Heart right ventricle (tissue), 16 donors: ENCODE data around the gene ZNF468. TPM values are rescaled to one million over a fixed set of nuclear protein-coding genes. Genes with fewer than 3 reads are reported as not detected.
"Not testable (repeated sequence)": the region's sequence is repeated elsewhere in the genome, so short reads cannot be mapped to it uniquely, and the experiment has no call there.

Experiments
- ATAC-seq, 8 donors: fragments of 200-7000 bp; cut with Tn5 transposase; one replicate each; pipeline ENCODE4 v1.9.1; 2020; ENCODE audit warnings: mild to moderate bottlenecking in 8 of 8, moderate library complexity in 8 of 8, moderate number of reproducible peaks in 1 of 8
- DNase-seq, 2 donors: peaks; one replicate each; pipeline ENCODE4 v3.0.0-alpha.2; 2020
- H3K27ac ChIP-seq, 10 donors: fragments of 200-600 bp; sonication (generic) in 2 of 10; one replicate each; pipeline versions ENCODE4 v1.5.0 to v1.8.0; 2020 to 2022; ENCODE audit warnings: mild to moderate bottlenecking in 3 of 10
- H3K27me3 ChIP-seq, 7 donors: fragments of 200-600 bp; one replicate each; pipeline ENCODE4 v1.8.0; 2021 to 2022; ENCODE audit warnings: mild to moderate bottlenecking in 2 of 7
- H3K36me3 ChIP-seq, 9 donors: fragments of 200-600 bp; sonication (generic) in 1 of 9; one replicate each; pipeline versions ENCODE4 v1.5.0 to v1.8.0; 2020 to 2022; ENCODE audit warnings: mild to moderate bottlenecking in 2 of 9
- H3K4me1 ChIP-seq, 9 donors: fragments of 200-600 bp; sonication (generic) in 1 of 9; one replicate each; pipeline versions ENCODE4 v1.5.0 to v1.8.0; 2020 to 2022; ENCODE audit warnings: mild to moderate bottlenecking in 4 of 9
- H3K4me3 ChIP-seq, 10 donors: fragments of 200-600 bp; sonication (generic) in 2 of 10; one replicate each; pipeline versions ENCODE4 v1.5.0 to v1.8.0; 2020 to 2022; ENCODE audit warnings: mild to moderate bottlenecking in 7 of 10, moderate library complexity in 2 of 10
- H3K9me3 ChIP-seq, 11 donors: fragments of 200-600 bp in 10 of 11; sonication (generic) in 2 of 11; one replicate each; pipeline versions ENCODE4 v1.5.0 to v1.8.0; 2013 to 2022; ENCODE audit warnings: mild to moderate bottlenecking in 2 of 11, control low read depth in 1 of 11, moderate library complexity in 1 of 11
- WGBS, 2 donors: extraction: QIAGEN DNeasy Blood & Tissue Kit; methylation state at CpG; one replicate each; pipeline ENCODE4 v1.1.7; 2013; ENCODE audit warnings: inconsistent platforms in 1 of 2; 5-methylcytosine and 5-hydroxymethylcytosine counted together
- intact Hi-C, 10 donors: fragments of 100-400 bp; cut with DNase I; formaldehyde crosslinking; loops; one replicate each; pipeline versions ENCODE4 v1.11.1 to v1.14.2; 2022
- polyA plus RNA-seq, 2 donors: library from polyadenylated mRNA; stranded (reverse); fragments of 200-250 nt; gene quantifications; one replicate each; pipeline ENCODE4 v1.2.3, GENCODE V29; 2013
- total RNA-seq, 10 donors: library from RNA; stranded (reverse); fragmentation: NEBNext Ultra II Directional in 3 of 10; extraction: Animal tissue kit (Norgen Biotek cat#: 25700) in 3 of 10; gene quantifications; one replicate each; pipeline versions ENCODE4 v1.2.1 to v1.2.4, GENCODE V29; 2021 to 2023
- TF ChIP-seq, protein P1 (sequence below), 9 donors: fragments of 200-600 bp; sonication (generic) in 2 of 9; IDR thresholded peaks; one replicate each; pipeline versions ENCODE4 v1.5.0 to v1.8.0; 2021 to 2022; ENCODE audit warnings: antibody characterized with exemption in 9 of 9, mild to moderate bottlenecking in 5 of 9, moderate library complexity in 1 of 9
- donor health status: Arrhythmogenic right ventricular cardiomyopathy.
- donor health status: ischemic (EF 13 %, LVEDD 7.1; RV severe dilation, severe dysfunction).
- donor health status: healthy with polysubstance abuse.
- donor health status: DM: no; HTN: yes; CAD: no.
- donor health status: DM: no; HTN: no; CAD: no.
- donor health status: ischemic (EF 25% LVEDD 6.9; RV normal size, moderate dysfunction).
- donor health status: ischemic (EF 25% LVEDD 5.7; RV mildly dilated, moderate dysfunction).
- donor health status: healthy.
- donor health status: DM: yes; HTN: yes; CAD: no.
- donor health status: Ischemic cardiomyopathy.
- donor health status: ischemic (EF 35%, LVEDD 5.7; RV mildly dilated, moderate dysfunction).
- donor health status: nonischemic (EF 11% LVEDD 7.7; RV severe dilation, severe dysfunction).
- donor health status: DM: yes; HTN: yes; CAD: no.
- donor health status: PGD.
- donor health status: ischemic (EF 29% LVEDD 5.4; RV normal size, mild dysfunction).
- donor health status: nonischemic (EF 23%, LVEDD 6.1; RV moderate dilation, normal function).

Gene ZNF468
- total and polyA plus RNA-seq, 12 donors = 5.3 to 12.7 (median 9.1) TPM

DNA sequence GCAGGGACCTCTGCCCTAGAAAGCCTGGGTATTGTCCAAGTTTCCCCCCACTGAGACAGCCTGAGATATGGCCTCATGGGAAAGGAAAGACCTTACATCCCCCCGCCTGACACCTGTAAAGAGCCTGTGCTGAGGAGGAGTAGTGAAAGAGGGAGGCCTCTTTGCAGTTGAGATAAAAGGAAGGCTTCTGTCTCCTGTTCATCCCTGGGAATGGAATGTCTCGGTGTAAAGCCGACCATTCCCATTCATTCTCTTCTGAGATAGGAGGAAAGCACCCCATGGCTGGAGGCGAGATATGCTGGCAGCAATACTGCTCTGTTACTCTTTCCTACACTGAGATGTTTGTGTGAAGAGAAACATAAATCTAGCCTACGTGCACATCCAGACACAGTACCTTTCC lies 10.1 kb downstream of the ZNF468 start:
- H3K4me3 ChIP-seq, DNase-seq, intact Hi-C loops, H3K27me3 ChIP-seq, ATAC-seq, H3K27ac ChIP-seq, H3K4me1 ChIP-seq: not testable (repeated sequence)
- WGBS, 2 donors = 51 to 72% methylated on average over 5 of the region's 5 CpGs
- H3K36me3 ChIP-seq = peaks cover 0 to 99% (median 70%) of the 10 kb centered on the region in 9 donors
- peaks cover 0 to 55% (median 21%) of the 10 kb centered on the region in 11 donors for H3K9me3 ChIP-seq

DNA sequence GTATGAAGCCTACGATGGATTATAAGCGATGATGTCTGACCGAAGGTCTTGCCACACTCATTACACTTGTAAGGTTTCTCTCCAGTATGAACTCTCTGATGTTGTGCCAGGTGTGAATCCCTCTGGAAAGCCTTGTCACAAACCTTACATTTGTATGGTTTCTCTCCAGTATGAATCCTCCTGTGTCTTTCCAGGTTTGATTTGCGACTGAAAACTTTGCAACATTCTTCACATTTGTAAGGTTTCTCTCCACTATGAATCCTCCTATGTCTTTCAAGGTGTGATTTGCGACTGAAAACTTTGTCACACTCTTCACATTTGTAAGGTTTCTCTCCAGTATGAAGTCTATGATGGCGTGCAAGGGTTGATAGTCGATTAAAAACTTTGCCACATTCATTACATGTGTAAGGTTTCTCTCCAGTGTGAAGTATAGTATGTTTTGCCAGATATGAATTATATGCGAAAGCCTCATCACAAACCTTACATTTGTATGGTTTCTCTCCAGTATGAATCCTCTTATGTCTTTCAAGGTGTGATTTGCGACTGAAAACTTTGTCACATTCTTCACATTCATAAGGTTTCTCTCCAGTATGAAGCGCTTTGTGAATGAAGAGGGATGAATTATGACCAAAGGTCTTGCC lies 16.5 kb downstream of the ZNF468 start:
- H3K27ac ChIP-seq, H3K27me3 ChIP-seq, intact Hi-C loops, DNase-seq, ATAC-seq, H3K4me1 ChIP-seq, H3K4me3 ChIP-seq: not testable (repeated sequence)
- peaks cover 0 to 100% (median 65%) of the 10 kb centered on the region in 11 donors for H3K9me3 ChIP-seq
- 97 to 98% methylated on average over 10 of the region's 10 CpGs for WGBS, 2 donors
- peaks cover 10 to 98% (median 72%) of the 10 kb centered on the region in 9 donors for H3K36me3 ChIP-seq

DNA sequence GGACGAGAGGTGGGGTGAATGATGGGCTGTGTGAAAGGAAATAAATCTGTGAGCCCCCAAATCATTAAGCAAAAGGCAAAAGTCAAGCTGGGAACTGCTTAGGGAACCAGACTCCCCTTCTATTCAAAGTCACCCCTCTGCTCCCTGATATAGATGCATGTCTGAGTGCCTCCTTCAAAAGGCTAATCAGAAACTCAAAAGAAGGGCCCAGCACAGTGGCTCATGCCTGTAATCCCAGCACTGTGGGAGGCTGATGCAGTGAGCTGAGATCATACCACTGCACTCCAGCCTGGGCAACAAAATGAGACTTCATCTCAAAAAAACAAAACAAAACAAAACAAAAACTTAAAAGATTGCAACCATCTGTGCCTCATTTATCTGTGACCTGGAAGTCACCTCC lies 23.1 kb downstream of the ZNF468 start:
- WGBS, 2 donors = 59 to 71% methylated on average over 1 of the region's 1 CpG
- Histone ChIP-seq H3K36me3 (peaks cover 0 to 32% (median 5%) of the 10 kb centered on the region in 9 donors), H3K9me3 (peaks cover 0 to 66% (median 22%) of the 10 kb centered on the region in 11 donors)
- ATAC-seq, H3K4me3 ChIP-seq, H3K27me3 ChIP-seq, H3K27ac ChIP-seq, DNase-seq, H3K4me1 ChIP-seq, intact Hi-C loops: not testable (repeated sequence)

DNA sequence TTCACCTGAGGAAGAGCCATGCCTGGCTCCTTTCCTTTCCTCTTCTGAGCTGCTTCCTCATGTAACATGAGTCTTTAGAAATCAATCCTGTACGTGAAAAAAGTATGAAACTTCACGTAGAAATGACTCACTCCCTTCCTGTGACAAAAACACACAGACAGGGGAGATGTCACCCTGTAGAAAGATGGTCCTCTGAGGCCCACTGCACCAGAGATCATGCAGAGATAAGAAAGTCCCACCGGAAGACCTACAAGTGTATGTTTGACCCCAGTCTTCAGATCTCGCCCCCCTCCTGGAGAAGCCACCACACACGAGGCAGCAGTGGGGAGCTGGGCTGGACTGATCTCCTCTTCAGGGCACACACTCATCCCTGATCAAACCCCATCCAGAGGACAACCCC lies 23.9 kb downstream of the ZNF468 start:
- DNase-seq, H3K4me1 ChIP-seq, H3K4me3 ChIP-seq, H3K27me3 ChIP-seq, ATAC-seq, H3K27ac ChIP-seq, intact Hi-C loops: not testable (repeated sequence)
- H3K9me3 ChIP-seq = peaks cover 0 to 58% (median 15%) of the 10 kb centered on the region in 11 donors
- WGBS, 2 donors = 71 to 78% methylated on average over 5 of the region's 5 CpGs
- H3K36me3 ChIP-seq = peaks cover 0 to 24% (median 0%) of the 10 kb centered on the region in 9 donors

DNA sequence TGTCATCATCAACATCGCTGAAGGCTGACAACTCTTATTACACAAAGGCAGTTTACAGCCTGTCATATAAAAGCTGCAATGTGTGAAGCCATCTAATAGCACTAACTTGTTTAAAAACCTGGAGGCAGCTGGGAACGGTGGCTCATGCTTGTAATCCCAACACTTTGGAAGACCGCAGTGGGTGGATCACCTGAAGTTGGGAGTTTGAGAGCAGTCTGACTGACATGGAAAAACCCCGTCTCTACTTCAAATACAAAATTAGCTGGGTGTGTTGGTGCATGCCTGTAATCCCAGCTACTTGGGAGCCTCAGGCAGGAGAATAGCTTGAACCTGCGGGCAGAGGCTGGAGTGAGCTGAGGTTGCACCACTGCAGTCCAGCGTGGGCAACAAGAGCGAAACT lies 27.6 kb downstream of the ZNF468 start:
- DNase-seq, H3K27me3 ChIP-seq, H3K36me3 ChIP-seq, H3K4me1 ChIP-seq, H3K4me3 ChIP-seq, H3K27ac ChIP-seq, ATAC-seq, intact Hi-C loops: not testable (repeated sequence)
- peaks cover 0 to 27% (median 0%) of the 10 kb centered on the region in 11 donors for H3K9me3 ChIP-seq
- 86 to 95% methylated on average over 7 of the region's 7 CpGs for WGBS, 2 donors

DNA sequence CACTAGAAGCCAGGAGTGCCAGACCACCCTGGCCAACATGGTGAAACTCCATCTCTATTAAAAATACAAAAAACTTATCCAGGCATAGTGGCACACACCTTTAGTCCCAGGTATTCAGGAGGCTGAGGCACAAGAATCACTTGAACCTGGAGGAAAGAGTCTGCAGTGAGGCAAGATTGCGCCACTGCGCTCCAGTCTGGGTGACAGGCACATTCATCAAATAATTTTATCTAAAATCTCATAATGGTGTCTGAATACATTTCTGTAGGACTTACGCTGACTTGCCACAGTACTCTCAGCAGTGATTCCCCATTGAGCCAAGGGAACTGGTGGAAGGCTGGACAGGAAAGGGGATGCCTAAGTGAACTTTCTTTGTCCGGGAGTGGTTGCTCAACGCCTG lies 31.7 kb downstream of the ZNF468 start:
- Histone ChIP-seq H3K9me3 (peaks cover 0 to under 1% (median 0%) of the 10 kb centered on the region in 11 donors), H3K4me1 (peaks cover 0 to 7% (median under 1%) of the 10 kb centered on the region in 9 donors), H3K36me3 (no peaks in the 10 kb centered on the region), H3K27me3 (no peaks in the 10 kb centered on the region), H3K27ac (no peak overlapping the region), H3K4me3 (no peak overlapping the region)
- TF ChIP-seq, protein P1, sequence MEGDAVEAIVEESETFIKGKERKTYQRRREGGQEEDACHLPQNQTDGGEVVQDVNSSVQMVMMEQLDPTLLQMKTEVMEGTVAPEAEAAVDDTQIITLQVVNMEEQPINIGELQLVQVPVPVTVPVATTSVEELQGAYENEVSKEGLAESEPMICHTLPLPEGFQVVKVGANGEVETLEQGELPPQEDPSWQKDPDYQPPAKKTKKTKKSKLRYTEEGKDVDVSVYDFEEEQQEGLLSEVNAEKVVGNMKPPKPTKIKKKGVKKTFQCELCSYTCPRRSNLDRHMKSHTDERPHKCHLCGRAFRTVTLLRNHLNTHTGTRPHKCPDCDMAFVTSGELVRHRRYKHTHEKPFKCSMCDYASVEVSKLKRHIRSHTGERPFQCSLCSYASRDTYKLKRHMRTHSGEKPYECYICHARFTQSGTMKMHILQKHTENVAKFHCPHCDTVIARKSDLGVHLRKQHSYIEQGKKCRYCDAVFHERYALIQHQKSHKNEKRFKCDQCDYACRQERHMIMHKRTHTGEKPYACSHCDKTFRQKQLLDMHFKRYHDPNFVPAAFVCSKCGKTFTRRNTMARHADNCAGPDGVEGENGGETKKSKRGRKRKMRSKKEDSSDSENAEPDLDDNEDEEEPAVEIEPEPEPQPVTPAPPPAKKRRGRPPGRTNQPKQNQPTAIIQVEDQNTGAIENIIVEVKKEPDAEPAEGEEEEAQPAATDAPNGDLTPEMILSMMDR (IDR thresholded peaks at IDR 0.05) = no peak
- DNase-seq (no peak), ATAC-seq (no peak)
- intact Hi-C loops = no loop called here
- 90 to 94% methylated on average over 5 of the region's 5 CpGs for WGBS, 2 donors

DNA sequence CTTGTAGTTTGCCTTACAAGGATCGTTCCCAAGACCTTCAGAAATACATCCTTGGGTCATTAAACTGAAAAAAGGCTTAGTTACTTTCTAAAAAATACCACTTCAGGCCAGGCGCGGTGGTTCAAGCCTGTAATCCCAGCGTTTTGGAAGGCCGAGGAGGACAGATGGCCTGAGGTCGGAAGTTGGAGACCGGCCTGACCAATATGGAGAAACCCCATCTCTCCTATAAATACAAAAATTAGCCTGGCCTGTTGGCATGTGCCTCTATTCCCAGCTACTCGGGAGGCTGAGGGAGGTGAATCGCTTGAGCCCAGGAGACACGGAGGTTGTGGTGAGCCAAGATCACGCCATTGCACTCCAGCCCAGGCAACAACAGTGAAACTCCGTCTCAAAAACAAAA lies 33.7 kb downstream of the ZNF468 start:
- Histone ChIP-seq H3K36me3 (no peaks in the 10 kb centered on the region), H3K9me3 (no peaks in the 10 kb centered on the region), H3K27ac (no peak overlapping the region), H3K4me1 (peaks cover 0 to 12% (median 6%) of the 10 kb centered on the region in 9 donors), H3K4me3 (no peak overlapping the region), H3K27me3 (no peaks in the 10 kb centered on the region)
- TF ChIP-seq, protein P1 (IDR thresholded peaks at IDR 0.05) = no peak
- intact Hi-C loops = loop anchor here in 1 of 10 donors (5.0 kb wide), 1 partner anchor 34 kb away; the partner anchor contains the start of gene ZNF468
- WGBS, 2 donors = 95 to 97% methylated on average over 12 of the region's 12 CpGs
- DNase-seq = no peak
- ATAC-seq = no peak
